HG02588 (cell line): ENCODE results near the gene HECTD1.
A peak's percentile ranks its signal among the peaks of the same experiment; 100 is the strongest.
"Not testable (repeated sequence)": the region's sequence is repeated elsewhere in the genome, so short reads cannot be mapped to it uniquely, and the experiment has no call there.

ENCODE experiments used
- ATAC-seq: cut with Tn5 transposase; IDR thresholded peaks from one replicate; pipeline ENCODE4 v1.9.1; 2021; ENCODE audit warnings: mild to moderate bottlenecking, moderate library complexity; ENCODE audit not compliant: unreplicated experiment

The HECTD1 gene

DNA sequence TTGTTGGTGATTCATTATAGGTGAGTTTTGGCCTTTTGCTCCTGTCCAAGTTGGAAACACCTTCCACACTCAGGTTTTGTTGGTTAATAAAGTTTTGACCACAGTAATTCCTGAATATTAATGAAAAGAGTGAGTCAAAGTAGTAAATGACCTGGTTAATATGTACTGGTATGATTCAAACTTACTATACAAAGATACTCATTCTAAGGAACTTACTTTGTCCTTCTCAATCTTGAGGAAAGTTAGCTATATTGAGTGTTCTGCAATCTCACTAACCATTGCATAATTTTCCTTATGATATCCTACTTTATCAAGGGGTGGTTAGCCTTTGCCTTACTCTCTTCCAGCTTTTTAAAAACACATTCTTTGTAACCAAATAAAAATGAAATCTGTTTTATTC is 20.9 kb upstream of the HECTD1 start:
- no peak for ATAC-seq

DNA sequence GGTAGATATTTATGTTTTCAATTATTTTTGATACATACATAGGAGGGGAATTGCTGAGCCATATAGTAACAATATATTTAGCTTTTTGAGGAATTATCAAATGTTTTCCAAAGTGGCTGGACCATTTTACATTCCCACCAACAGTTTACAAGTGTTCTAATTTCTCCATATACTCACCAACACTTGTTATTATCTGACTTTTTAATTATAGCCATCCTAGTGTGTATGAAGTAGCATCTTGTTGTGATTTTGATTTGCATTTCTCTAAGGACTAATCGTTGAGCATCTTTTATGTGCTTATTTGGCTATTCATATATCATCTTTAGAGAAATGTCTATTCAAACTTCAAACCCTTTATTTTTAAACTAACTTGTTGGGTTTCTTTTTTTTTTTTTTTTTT is 17.2 kb upstream of the HECTD1 start:
- ATAC-seq, result no peak

DNA sequence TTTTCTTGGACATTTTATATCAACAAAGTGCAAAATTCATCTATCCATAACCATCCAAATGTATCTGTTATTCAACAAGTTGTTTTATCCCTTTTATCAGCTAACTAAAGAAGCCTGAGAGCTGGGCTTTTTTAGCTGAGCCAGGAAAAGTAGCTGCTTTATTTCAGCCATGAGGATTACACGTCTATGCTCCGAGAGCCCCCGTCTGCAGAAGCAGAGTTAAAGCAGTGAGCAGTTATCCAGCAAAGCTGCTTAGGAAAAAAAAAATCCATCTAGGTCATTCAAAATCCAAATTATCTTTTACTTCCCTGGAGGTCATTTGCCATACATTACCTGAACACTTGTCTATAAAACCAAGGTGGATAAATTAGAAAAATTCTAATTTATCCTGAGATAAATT is 15.7 kb upstream of the HECTD1 start:
- ATAC-seq, result no peak

DNA sequence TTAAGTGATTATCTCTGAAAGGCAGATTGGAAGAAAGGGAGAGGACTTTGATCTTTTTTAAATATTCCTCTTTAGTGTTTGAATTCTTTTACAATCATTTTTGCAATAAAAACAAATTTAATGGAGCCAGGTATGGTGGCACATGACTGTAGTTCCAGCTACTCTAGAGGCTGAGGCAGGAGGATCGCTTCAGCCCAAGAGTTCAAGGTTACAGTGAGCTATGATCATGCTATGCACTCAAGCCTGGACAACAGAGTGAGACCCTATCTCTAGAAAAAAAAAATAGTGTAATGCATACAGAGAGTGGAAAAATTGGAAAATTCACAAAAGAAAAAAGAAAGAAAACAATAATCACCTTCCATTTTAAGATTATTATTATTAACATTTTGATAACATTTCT is 15.2 kb upstream of the HECTD1 start:
- ATAC-seq, result no peak

DNA sequence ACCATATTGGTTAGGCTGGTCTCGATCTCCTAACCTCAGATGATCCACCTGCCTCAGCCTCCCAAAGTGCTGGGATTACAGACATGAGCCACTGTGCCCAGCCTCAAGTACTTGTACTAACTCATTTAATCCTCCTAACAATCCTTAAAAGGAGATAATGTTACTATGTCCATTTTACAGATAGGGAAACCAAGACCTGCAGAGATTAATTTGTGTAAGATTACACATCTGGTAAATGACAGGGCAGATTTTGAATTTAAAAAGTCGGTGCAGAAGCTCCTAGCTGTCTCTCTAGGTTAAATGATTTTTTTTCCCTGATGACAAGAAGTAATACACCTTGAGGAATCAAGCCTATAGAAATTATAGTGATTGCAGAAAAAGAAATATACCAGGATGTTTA is 13.7 kb upstream of the HECTD1 start:
- ATAC-seq, result no peak

DNA sequence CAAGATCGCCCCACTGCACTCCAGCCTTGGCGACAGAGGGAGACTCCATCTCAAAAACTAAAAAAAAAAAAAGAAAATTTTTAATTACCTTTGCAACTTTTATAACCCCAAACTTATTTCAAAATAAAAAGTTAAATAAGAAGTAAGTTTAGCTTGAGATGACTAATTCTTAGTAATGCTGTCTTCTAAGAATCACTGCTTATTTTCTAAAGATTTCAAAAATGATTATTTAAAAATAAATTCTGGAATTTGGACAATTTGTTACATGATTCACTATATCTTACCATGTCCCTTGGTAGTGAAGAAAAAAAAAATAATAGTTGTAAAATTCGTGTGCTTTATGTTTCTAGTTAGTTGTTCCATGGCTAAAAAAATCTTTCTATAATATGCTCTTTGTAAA is 11.6 kb upstream of the HECTD1 start:
- no peak for ATAC-seq

DNA sequence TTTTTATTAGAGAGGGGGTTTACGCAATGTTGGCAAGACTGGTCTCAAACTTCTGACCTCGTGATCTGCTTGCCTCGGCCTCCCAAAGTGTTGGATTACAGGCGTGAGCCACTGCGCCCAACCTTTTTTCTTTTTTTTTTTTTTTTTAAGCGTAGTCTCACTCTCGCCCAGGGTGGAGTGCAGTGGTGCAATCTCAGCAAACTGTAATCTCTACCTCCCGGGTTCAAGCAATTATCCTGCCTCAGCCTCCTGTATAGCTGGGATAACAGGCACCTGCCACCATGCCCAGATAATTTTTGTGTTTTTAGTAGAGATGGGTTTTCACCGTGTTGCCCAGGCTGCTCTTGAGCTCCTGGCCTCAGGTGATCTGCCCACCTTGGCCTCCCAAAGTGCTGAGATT is 8.8 kb upstream of the HECTD1 start:
- ATAC-seq, result no peak

DNA sequence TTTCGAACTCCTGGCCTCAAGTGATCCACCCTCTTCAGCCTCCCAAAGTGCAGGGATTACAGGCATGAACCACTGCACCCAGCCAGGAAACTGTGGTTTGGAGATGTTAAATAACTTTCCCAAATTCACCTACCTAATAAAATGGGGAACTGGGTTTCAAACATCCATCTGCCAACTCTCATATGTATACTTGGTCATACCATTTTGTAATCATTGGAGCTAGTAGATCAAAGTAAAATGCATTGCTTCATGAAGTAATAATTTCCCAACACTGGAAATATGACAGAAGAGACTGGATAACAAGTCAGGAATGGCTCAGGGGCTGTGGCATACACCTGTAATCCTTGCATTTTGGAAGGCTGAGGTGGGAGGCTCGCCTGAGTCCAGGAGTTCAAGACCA is 5.3 kb upstream of the HECTD1 start:
- no peak for ATAC-seq

DNA sequence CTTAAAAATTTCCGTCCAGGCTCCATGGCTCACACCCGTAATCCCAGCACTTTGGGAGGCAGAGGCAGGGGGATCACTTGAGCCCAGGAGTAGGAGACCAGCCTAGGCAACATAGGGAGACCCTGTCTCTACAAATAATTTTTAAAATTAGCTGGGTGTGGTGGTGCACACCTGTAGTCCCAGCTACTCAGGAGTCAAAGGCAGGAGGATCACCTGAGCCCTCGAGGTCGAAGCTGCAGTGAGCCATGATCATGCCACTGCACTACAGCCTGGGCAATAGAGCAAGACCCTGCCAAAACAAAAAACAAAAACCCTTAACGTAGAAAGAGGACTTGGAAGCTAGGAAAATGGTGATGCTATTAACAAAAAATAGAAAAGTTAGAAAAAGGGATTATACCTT is 2.0 kb upstream of the HECTD1 start:
- ATAC-seq, result no peak

DNA sequence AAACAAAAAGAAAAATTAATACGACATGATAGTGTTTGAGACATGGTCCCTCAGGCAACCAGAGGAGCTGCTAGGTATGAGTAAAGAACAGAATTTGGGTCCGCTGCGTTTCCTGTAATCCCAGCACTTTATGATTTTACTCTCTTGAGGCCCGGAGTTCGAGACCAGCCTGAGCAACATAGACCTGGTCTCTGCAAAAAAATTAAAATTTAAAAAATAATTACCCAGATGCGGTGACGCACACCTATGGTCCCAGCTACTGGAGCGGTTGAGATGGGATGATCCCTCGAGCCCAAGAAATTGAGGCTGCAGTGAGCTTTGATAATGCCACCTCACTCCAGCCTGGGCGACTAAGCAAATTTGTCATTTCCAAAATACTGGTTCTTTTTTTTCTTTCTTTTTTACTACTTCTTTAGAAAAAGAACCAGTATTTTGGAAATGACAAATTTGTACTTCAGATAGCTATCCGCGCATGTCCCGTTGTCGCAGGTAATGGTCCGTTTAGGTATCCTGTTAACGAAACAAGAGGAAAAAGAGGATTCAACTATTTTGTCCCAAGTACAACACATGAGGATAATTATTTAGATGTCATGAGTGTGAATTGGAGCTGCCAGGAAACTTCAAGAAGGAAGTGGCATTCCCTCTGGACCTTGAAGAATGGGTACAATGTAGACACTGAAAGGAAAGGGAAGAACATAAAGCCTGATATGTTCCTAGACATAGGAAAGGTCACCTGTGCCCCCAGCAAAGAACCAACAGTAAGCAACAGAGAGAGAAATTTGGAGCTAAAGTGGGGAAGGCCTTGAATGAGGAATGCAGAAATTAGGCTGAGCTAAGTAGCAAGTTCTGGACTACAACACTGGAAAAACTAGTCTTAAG is 1.2 kb upstream of the HECTD1 start:
- no peak for ATAC-seq

DNA sequence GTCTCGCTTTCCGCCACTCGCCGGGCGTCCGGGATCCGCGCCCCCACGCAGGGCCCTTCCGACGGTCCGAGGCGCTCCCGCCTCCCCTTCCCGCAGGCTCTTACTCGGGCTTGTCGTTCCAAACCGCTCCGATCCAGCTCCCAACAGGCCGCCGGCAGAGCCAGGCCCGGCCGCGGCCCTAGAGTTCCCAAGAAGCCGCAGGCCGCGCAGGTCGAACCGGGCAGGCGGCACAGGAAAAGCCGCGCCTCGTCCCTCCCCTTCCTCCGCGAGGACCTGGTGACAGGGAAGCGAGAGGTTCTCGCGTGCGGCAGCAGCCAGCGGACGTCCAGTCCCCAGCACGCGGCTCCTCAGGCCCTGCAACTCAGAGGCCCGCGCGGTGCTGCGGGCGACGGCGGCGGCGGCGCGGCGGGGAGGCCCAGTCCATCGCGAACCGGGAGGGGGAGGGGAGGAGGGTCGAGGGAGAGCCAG is 272 bp downstream of the HECTD1 start:
- ATAC-seq, result no peak

DNA sequence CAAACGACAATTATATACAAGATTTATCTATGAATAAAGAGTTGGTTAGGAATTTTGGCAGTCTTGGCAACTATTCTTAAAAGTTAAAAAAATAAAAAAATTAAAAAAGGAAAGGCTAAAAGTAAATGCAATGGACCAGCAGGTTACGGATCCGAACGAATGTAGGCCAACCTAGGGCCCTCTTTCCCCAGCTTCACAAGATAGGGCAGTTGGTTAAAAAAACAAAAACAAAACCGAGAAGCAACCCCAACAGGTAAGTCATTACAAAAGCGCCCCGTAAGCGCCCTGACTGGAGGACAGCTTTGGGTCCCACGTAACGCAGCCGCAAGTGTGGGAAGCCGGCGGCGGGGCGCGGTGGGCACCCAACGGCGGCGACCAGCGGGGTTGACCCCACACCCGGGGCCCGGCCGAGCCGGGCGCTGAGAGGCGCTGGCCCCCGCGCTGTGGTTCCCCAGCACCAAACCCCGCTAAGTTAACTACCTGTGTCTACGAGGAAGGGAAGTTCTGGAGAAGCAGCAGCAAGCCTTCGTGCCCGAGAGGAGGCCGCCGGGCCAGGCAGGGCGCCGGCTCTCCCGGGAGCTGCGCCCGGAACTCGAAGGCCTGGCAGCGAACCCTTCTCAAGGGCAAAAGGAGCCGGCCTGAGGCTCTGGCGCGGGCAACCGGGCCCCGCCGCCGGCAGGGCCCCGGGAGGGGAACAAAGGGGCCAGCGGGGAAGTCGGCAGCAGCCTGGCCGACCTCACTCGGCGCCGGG is 882 bp downstream of the HECTD1 start:
- ATAC-seq, result peak; percentile 16

DNA sequence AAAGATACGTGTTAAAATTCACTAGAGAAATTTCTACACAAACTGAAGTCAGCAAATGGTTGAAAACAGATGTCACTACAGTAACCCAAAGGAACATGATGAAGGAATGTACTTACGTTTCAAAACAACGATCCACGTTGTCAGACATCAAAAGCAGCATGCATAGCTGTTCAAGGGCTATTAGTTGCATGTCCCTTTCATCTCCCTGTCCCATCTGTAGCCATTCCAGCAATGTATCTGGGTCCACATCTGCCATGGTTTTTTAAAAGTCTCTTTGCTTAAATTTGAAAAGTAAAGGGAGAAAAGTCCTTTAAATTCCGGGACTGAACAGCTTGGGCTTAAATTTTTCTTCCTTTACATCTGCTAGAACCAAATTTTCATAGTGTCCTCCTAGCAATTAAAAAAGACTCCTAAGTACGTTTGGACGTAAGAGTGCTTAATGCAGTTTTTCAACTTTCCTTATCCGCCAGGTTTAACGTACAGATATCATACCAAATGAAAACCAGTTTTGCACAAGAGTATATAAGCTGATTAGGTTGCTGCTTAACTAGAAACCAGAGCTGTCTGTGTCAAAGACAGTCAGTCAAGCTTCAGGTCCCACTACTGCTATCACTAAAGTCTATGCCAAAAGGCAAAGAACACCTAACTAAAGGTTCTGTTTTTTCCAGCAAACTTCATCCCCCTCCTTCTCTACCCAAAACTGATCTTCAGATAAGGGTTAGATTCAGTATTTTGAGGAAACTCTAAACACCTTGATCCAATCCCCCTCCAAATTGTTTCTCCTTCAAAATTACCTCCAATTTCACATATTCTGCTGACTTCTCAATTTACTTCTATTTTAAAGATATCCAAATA is 1.7 kb downstream of the HECTD1 start:
- ATAC-seq, result no peak

DNA sequence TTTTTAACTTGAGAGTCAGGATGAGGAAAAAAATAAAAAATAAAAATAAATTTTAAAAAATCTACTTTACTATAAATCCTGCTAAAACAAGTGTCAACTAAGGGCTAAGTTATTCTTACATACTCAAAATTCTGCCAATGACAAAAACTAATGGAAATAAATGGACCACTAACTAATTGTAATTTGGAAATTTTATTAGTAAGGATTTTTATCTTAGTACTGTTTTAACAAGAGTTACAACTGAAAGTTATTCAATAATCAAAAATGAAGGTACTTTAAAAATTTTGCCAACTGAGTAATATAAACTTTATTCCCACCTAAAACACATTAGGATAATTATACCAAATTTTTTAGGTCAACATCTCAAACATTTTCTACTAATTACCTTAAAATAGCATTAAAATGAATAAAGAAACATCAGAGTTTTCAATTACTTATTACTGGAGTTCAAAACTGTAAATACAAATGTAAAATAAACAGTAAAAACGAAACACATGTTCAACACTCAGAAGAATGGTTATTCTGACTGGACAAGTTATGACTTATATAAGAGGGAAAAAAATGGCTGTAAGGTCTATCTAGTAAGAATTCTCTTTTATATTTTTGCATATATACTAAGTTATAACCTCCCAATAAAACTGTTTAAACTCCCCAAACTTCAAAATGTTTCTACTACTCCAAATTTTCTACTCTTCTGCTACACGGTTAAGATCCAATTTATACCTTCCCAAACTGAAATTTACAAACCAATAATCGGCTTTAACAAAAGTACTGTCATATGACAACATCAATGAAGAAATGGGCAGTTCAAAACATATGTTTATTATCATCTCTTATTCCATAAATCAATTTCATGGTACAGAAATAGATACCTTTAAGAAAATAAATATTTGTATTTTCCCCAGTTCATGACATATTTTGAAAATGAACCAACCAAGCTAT is 2.7 kb downstream of the HECTD1 start:
- no peak for ATAC-seq

DNA sequence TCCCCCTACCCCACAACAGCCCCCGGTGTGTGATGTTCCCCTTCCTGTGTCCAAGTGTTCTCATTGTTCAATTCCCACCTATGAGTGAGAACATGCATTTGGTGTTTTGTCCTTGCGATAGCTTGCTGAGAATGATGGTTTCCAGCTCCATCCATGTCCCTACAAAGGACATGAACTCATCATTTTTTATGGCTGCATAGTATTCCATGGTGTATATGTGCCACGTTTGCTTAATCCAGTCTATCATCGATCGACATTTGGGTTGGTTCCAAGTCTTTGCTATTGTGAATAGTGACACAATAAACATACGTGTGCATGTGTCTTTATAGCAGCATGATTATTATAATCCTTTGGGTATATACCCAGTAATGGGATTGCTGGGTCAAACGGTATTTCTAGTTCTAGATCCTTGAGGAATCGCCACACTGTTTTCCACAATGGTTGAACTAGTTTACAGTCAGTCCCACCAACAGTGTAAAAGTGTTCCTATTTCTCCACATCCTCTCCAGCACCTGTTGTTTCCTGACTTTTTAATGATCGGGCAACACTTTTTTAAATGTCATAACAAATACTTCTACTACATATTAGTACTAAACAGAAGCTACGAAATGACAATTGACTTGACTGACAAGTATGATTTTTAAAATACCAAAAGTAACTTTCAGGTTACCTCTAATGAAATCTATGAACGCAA is 3.5 kb downstream of the HECTD1 start:
- ATAC-seq, result not testable (repeated sequence)

DNA sequence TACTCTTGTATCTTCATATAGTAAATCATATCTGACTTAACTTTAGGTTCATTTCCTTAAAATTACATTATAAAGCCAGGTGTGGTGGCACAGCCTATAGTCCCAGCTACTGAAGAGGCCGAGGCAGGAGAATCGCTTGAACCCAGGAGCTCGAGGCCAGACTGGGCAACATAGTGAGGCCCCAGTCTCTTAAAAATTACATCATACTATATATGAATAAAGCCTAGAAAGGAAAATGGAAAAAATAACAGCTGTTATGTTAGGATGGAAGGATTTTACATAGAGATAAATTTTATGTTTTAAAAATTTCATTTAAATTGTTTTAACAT is 4.2 kb downstream of the HECTD1 start:
- ATAC-seq, result no peak

DNA sequence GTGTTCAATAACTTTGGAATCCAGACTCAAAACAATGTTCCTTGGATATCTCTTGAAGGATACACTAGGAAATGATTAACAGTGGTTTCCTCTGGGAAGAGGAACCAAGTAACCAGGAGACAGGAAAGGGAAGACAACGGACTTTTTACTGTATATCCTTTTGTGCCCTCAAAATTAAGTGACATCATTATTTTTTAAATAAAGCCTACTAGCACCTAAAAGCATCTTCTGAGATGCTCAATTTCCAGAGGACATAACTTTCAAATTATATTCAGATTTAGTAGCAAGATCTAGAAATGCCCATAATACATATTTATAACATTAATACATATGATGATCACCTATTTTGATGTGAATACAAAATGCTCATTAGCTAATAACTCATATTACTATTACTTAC is 6.5 kb downstream of the HECTD1 start:
- no peak for ATAC-seq

DNA sequence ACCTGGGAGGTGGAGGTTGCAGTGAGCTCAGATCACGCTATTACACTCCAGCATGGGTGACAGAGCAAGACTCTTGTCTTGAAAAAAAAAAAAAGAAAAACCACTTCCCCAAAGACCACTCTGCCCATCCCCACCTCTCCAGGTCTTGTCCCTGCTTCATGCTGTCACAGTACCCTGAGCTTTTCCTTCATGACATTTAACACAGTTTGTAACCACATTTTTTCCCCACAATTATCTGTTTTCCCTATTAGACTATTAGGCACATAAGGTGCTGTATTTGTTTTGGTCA is 6.9 kb downstream of the HECTD1 start:
- ATAC-seq, result no peak

DNA sequence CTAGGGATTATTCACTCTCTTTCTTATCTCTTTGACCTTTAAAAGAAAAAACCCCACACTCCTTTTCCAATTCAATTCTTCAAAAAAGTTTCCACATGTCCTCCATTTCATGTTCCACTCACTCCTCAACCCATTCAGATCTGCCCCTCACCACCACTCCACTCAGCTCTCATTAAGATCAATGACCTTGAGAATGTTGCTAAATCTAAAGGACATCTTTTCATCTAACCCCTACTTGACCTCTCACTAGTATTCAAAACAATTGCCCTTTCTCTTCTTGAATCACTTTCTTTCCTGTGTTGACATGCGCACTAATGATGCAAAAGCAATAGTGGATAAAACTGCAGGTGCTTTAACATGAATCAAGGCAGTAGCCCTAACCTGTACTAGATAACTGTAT is 9.9 kb downstream of the HECTD1 start:
- no peak for ATAC-seq
